ENCODE results near the gene EYA3. TPM values are rescaled to one million over a fixed set of nuclear protein-coding genes. Genes with fewer than 3 reads are reported as not detected.

The EYA3 gene
- total RNA-seq, 1 experiment from 2014 or later: 32.7 TPM

DNA sequence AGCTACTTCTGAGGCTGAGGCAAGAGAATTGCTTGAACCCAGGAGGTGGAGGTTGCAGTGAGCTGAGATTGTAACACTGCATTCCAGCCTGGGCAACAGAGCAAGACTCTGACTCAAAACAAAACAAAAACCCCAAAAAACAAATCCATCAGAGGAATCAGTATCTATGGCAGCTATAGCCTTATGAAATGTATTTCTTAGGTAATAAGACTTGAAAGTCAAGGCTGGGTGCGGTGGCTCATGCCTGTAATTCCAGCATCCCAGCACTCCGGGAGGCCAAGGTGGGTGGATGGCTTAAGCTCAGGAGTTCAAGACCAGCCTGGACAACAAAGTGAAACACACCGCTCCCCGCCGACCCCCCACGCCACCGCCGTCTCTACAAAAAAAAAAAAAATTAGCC is 31.1 kb upstream of the EYA3 start:
- H3K23me2 ChIP-seq (ENCODE audit: insufficient read length, low read depth, low read length, poor library complexity, severe bottlenecking): no peaks in the 10 kb centered on the region
- Mint-ChIP-seq H3K27ac (no peak overlapping the region), H3K27me3 (ENCODE audit: low read depth) (no peaks in the 10 kb centered on the region; the same call in 1 of the 2 replicates), H3K4me3 (no peak overlapping the region), H3K9me3 (no peaks in the 10 kb centered on the region; a peak in 2 of 5 replicates), H3K36me3 (ENCODE audit: insufficient read depth in 1 of 3, low read depth in 3 of 3) (no peaks in the 10 kb centered on the region), H3K4me1 (0 out of 4 replicates have a peak, but pooled peaks cover 0 to 2% of the 10 kb centered on the region in 2 experiments)
- no peaks in the 10 kb centered on the region for H3K4me1 ChIP-seq (ENCODE audit: insufficient read depth, low read length)
- no peak overlapping the region for H3K18ac ChIP-seq (ENCODE audit: insufficient read length, low read depth, low read length)
- H3K27me3 ChIP-seq (ENCODE audit: insufficient read depth, low read length): no peaks in the 10 kb centered on the region
- H2AK5ac ChIP-seq (ENCODE audit: insufficient read length, low read length): no peak overlapping the region
- no peak overlapping the region for H3T11ph ChIP-seq (ENCODE audit: low read length)
- no peak overlapping the region for H2AFZ ChIP-seq (ENCODE audit: low read length)
- H3K4me2 ChIP-seq (ENCODE audit: insufficient read depth, insufficient read length, low read length): no peak overlapping the region
- H3K14ac ChIP-seq (ENCODE audit: insufficient read depth, low read length): no peak overlapping the region
- TF ChIP-seq, protein P1, sequence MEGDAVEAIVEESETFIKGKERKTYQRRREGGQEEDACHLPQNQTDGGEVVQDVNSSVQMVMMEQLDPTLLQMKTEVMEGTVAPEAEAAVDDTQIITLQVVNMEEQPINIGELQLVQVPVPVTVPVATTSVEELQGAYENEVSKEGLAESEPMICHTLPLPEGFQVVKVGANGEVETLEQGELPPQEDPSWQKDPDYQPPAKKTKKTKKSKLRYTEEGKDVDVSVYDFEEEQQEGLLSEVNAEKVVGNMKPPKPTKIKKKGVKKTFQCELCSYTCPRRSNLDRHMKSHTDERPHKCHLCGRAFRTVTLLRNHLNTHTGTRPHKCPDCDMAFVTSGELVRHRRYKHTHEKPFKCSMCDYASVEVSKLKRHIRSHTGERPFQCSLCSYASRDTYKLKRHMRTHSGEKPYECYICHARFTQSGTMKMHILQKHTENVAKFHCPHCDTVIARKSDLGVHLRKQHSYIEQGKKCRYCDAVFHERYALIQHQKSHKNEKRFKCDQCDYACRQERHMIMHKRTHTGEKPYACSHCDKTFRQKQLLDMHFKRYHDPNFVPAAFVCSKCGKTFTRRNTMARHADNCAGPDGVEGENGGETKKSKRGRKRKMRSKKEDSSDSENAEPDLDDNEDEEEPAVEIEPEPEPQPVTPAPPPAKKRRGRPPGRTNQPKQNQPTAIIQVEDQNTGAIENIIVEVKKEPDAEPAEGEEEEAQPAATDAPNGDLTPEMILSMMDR (conservative IDR thresholded peaks at IDR 0.05): no peak
- no CpG with 5 or more reads among the region's 8 CpGs for WGBS (ENCODE audit: extremely low coverage, insufficient read length, low lambda C conversion rate)
- no peak overlapping the region for H4K5ac ChIP-seq (ENCODE audit: insufficient read length, low read depth, low read length)
- DNase-seq: no peak
- no peaks in the 10 kb centered on the region for H3K9me3 ChIP-seq (ENCODE audit: control insufficient read depth, low read depth, low read length)
- H3K79me2 ChIP-seq (ENCODE audit: insufficient read depth, low read length): no peaks in the 10 kb centered on the region
- no peaks in the 10 kb centered on the region for H4K20me1 ChIP-seq (ENCODE audit: control insufficient read depth, insufficient read depth, insufficient read length)
- H3K4ac ChIP-seq (ENCODE audit: low read depth, low read length): no peak overlapping the region
- no peak overlapping the region for H2BK5ac ChIP-seq (ENCODE audit: insufficient read length, low read length)
- no peak overlapping the region for H2BK12ac ChIP-seq (ENCODE audit: insufficient read length, low read depth, low read length)
- H2BK15ac ChIP-seq (ENCODE audit: low read depth, low read length): no peak overlapping the region
- no peak overlapping the region for H4K8ac ChIP-seq (replicated peaks; ENCODE audit: insufficient read length, low read depth, low read length)
- no peak overlapping the region for H3K56ac ChIP-seq (ENCODE audit: insufficient read length, low read depth, low read length)
- H3K23ac ChIP-seq (ENCODE audit: insufficient read length, low read depth, low read length): no peak overlapping the region
- H2BK120ac ChIP-seq (ENCODE audit: low read depth, low read length, poor library complexity, severe bottlenecking): no peak overlapping the region
- no peak overlapping the region for H3K9ac ChIP-seq (ENCODE audit: extremely low read depth, insufficient read length, low read length)
- H3K79me1 ChIP-seq (ENCODE audit: insufficient read depth, low read depth, low read length, poor library complexity, severe bottlenecking): no peaks in the 10 kb centered on the region
- H2BK20ac ChIP-seq (ENCODE audit: low read depth, low read length, poor library complexity, severe bottlenecking): no peak overlapping the region
- no peak overlapping the region for H4K91ac ChIP-seq (ENCODE audit: insufficient read length, low read depth, low read length)
- H3K27ac ChIP-seq (ENCODE audit: insufficient read length, low read depth, low read length): no peak overlapping the region

Data from H9 (cell line).